ENCODE data around the gene CER1.

CER1 gene

GRCh38 chr9:14730461-14730898 lies 7.9 kb upstream of the CER1 start:
- Histone ChIP-seq H3K27ac (ENCODE audit: poor library complexity, severe bottlenecking) (no peak overlapping the region), H3K4me3 (ENCODE audit: severe bottlenecking) (no peak overlapping the region), H3K27me3 (ENCODE audit: insufficient read depth, poor library complexity, severe bottlenecking) (no peaks in the 10 kb centered on the region), H3K4me1 (ENCODE audit: insufficient read depth, poor library complexity, severe bottlenecking) (no peaks in the 10 kb centered on the region), H3K36me3 (ENCODE audit: low read depth) (no peaks in the 10 kb centered on the region), H3K9me3 (ENCODE audit: severe bottlenecking) (no peaks in the 10 kb centered on the region)
- no peak for TF ChIP-seq CTCF (IDR thresholded peaks at IDR 0.05; ENCODE audit: poor library complexity, severe bottlenecking)
- ATAC-seq (ENCODE audit: low read depth) (no peak), DNase-seq (ENCODE audit: low spot score) (no peak)

GRCh38 chr9:14723301-14723700 lies 768 bp upstream of the CER1 start:
- Histone ChIP-seq H3K4me1 (ENCODE audit: insufficient read depth, poor library complexity, severe bottlenecking) (no peaks in the 10 kb centered on the region), H3K4me3 (ENCODE audit: severe bottlenecking) (no peak overlapping the region), H3K9me3 (ENCODE audit: severe bottlenecking) (no peaks in the 10 kb centered on the region), H3K27me3 (ENCODE audit: insufficient read depth, poor library complexity, severe bottlenecking) (peaks cover 23% of the 10 kb centered on the region), H3K27ac (ENCODE audit: poor library complexity, severe bottlenecking) (no peak overlapping the region), H3K36me3 (ENCODE audit: low read depth) (no peaks in the 10 kb centered on the region)
- no peak for TF ChIP-seq CTCF (IDR thresholded peaks at IDR 0.05; ENCODE audit: poor library complexity, severe bottlenecking)
- no peak for ATAC-seq (ENCODE audit: low read depth)
- DNase-seq (ENCODE audit: low spot score), result no peak

GRCh38 chr9:14719231-14719923 lies 3.2 kb downstream of the CER1 start:
- Histone ChIP-seq H3K4me1 (ENCODE audit: insufficient read depth, poor library complexity, severe bottlenecking) (no peaks in the 10 kb centered on the region), H3K4me3 (ENCODE audit: severe bottlenecking) (no peak overlapping the region), H3K27me3 (ENCODE audit: insufficient read depth, poor library complexity, severe bottlenecking) (peaks cover 35% of the 10 kb centered on the region), H3K36me3 (ENCODE audit: low read depth) (no peaks in the 10 kb centered on the region), H3K27ac (ENCODE audit: poor library complexity, severe bottlenecking) (no peak overlapping the region), H3K9me3 (ENCODE audit: severe bottlenecking) (no peaks in the 10 kb centered on the region)
- TF ChIP-seq CTCF (IDR thresholded peaks at IDR 0.05; ENCODE audit: poor library complexity, severe bottlenecking), result no peak
- DNase-seq (ENCODE audit: low spot score) (no peak), ATAC-seq (ENCODE audit: low read depth) (no peak)

- H3K9me3 ChIP-seq (ENCODE audit: severe bottlenecking), result no peaks in the 10 kb centered on the region
- DNase-seq (ENCODE audit: low spot score), result no peak
- no peak overlapping the region for H3K27ac ChIP-seq (ENCODE audit: poor library complexity, severe bottlenecking)
- TF ChIP-seq CTCF (IDR thresholded peaks at IDR 0.05; ENCODE audit: poor library complexity, severe bottlenecking), result no peak
- no peaks in the 10 kb centered on the region for H3K36me3 ChIP-seq (ENCODE audit: low read depth)
- peaks cover 27% of the 10 kb centered on the region for H3K27me3 ChIP-seq (ENCODE audit: insufficient read depth, poor library complexity, severe bottlenecking)
- no peak for ATAC-seq (ENCODE audit: low read depth)
- no peaks in the 10 kb centered on the region for H3K4me1 ChIP-seq (ENCODE audit: insufficient read depth, poor library complexity, severe bottlenecking)
- no peak overlapping the region for H3K4me3 ChIP-seq (ENCODE audit: severe bottlenecking)
Measured at GRCh38 chr9:14715102-14715501, 7.4 kb downstream of the CER1 start.

GRCh38 chr9:14713187-14713767 lies 9.3 kb downstream of the CER1 start:
- no peak for DNase-seq (ENCODE audit: low spot score)
- no peaks in the 10 kb centered on the region for H3K4me1 ChIP-seq (ENCODE audit: insufficient read depth, poor library complexity, severe bottlenecking)
- H3K36me3 ChIP-seq (ENCODE audit: low read depth), result no peaks in the 10 kb centered on the region
- no peak overlapping the region for H3K27ac ChIP-seq (ENCODE audit: poor library complexity, severe bottlenecking)
- no peak for TF ChIP-seq CTCF (IDR thresholded peaks at IDR 0.05; ENCODE audit: poor library complexity, severe bottlenecking)
- H3K4me3 ChIP-seq (ENCODE audit: severe bottlenecking), result no peak overlapping the region
- no peaks in the 10 kb centered on the region for H3K9me3 ChIP-seq (ENCODE audit: severe bottlenecking)
- no peak for ATAC-seq (ENCODE audit: low read depth)
- peaks cover 12% of the 10 kb centered on the region for H3K27me3 ChIP-seq (ENCODE audit: insufficient read depth, poor library complexity, severe bottlenecking)

Data from RWPE2 (cell line).